Activated CD8-positive, alpha-beta memory T cell treated with anti-CD3 and anti-CD28 coated beads, Interleukin-2, amount 10 ng/mL, durations not matched to agents 7 days and 5 days (primary cell): Measurements from ENCODE around the gene CELSR1. TPM values are rescaled to one million over a fixed set of nuclear protein-coding genes. Genes with fewer than 3 reads are reported as not detected.
A peak's percentile ranks its signal among the peaks of the same experiment; 100 is the strongest.

Experiments used
- ATAC-seq: fragments of 150-1000 bp; cut with Tn5 transposase; one replicate; pipeline ENCODE4 v1.10.0; 2021; ENCODE audit warnings: moderate library complexity
- CTCF ChIA-PET: fragments of 350-600 bp; sonication (Branson Sonifier 250); formaldehyde crosslinking; loops from one replicate; lab custom pipeline; 2021; ENCODE audit warnings: antibody characterized with exemption; lab: Charles Lee
- DNase-seq: peaks from one replicate; pipeline ENCODE4 v3.0.0-alpha.2; 2020
- H3K27ac Mint-ChIP-seq: one replicate; pipeline ENCODE4 v1.8.0; 2021; ENCODE audit warnings: mild to moderate bottlenecking, mixed read lengths
- H3K27me3 Mint-ChIP-seq: one replicate; pipeline ENCODE4 v1.8.0; 2021; ENCODE audit warnings: mixed read lengths
- H3K36me3 Mint-ChIP-seq: one replicate; pipeline ENCODE4 v1.8.0; 2021; ENCODE audit warnings: mild to moderate bottlenecking, mixed read lengths
- H3K4me1 Mint-ChIP-seq: one replicate; pipeline ENCODE4 v1.8.0; 2021; ENCODE audit warnings: mixed read lengths
- H3K4me3 Mint-ChIP-seq: one replicate; pipeline ENCODE4 v1.8.0; 2021; ENCODE audit warnings: mild to moderate bottlenecking, moderate library complexity, mixed read lengths
- H3K9me3 Mint-ChIP-seq: one replicate; pipeline ENCODE4 v1.8.0; 2022; ENCODE audit warnings: low read depth, mixed read lengths
- total RNA-seq, 2 experiments: library from RNA; stranded (reverse); gene quantifications; one replicate each; pipeline ENCODE4 v1.2.3, GENCODE V29; 2021

The CELSR1 gene
- total RNA-seq, 2 experiments from 2014 or later = 0.06 to 0.12 TPM

DNA sequence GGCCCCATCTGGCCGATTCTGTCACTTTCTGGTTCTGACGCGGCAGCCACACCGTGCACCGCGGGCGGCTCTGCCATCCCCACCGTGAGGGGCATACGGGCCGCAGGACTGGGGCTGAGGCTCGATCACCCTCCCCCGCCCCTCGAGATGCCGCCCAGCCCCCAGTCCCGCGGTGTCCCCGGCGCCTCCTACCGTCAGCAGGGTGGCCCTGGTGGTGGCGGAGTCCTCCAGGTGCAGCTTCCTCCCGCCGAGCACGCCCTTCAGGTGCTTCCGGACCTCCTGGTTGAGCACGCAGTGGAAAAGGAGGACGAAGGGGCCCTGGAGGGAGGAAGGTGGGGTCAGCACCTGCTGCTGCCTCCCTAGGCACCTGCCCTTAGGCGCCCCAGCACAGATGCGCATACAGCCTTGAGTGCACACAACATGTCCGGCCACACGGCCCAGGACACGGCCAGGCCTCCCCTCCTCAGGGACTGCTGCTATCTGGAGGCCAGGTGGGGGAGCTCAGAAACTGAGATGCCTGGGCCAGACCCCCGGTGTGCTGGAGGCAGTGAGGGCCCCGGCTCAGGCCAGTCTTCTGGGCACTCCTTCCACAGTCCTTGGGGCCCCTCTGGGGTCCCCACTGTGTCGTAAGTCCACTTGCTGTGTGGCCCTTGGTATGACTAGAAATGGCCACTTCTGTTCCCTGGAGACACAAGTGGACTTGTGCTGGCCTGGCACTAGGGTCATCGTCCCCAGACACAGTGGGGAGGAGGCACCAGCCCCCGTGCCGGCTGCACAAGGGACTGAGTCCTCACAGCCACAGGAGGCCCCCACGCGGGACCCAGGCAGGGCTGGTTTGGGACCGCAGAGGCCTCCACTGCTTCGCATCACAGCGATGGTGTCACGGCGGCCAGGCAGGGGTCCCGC lies 170.4 kb downstream of the CELSR1 start:
- DNase-seq = no peak
- Mint-ChIP-seq H3K9me3 (no peaks in the 10 kb centered on the region), H3K27ac (no peak overlapping the region), H3K4me1 (peaks cover 9% of the 10 kb centered on the region), H3K27me3 (no peaks in the 10 kb centered on the region), H3K36me3 (no peaks in the 10 kb centered on the region), H3K4me3 (no peak overlapping the region)
- CTCF ChIA-PET = interaction anchor here (0.6 to 3.6 kb wide), 40 partner anchors 9 to 511 kb away, joined by 3 to 69 read pairs (median 4); partner anchors contain the start of gene TRMU
- no peak for ATAC-seq

DNA sequence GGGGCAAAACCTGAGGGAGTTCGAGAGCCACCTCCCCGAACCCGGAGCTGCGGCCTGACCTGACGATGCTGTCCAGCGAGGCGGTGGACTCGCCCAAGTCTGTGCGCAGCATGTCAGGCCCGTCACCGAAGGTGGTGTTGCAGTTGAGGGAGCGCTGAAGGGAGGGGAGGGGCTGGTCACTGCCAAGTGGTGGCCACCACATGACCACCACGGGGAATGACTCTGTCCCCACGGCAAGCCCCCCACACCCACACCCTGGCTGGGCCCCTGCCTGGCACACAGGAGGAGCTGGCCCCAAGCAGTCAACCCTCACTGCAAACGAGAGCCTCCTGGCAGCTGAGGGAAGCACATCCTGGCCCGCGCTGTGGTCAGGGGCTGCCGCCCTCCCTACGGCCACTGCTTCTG lies 171.1 kb downstream of the CELSR1 start:
- no peaks in the 10 kb centered on the region for H3K27me3 Mint-ChIP-seq
- H3K27ac Mint-ChIP-seq = no peak overlapping the region
- H3K9me3 Mint-ChIP-seq = no peaks in the 10 kb centered on the region
- CTCF ChIA-PET = interaction anchor here (3.6 kb wide), 1 partner anchor 175 kb away, joined by 69 read pairs; no protein-coding TSS in a partner anchor
- ATAC-seq (no peak), DNase-seq (no peak)
- H3K4me3 Mint-ChIP-seq = no peak overlapping the region
- H3K4me1 Mint-ChIP-seq = peaks cover 6% of the 10 kb centered on the region
- H3K36me3 Mint-ChIP-seq = no peaks in the 10 kb centered on the region

DNA sequence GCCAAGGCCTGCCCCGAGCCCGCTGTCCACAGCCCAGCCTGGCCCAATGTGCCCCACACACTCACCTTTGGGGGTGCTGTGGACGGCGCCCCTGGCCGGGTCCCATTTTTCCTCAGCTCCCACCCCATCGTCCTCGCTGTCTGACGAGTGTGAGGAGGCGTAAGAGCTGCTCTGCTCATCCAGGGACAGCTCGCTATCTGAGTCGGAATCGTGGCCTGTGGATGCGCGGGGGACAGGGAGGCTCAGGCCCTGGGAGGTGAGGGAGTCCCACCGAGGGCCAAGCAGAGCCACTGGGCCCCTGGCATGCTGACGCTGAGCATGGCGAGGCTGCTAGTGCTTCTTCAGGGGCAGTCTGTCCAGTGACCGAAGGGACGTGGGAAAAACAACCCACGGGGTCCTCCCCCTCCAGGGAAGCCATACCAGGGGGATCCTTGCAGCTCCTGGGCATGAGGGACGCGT lies 172.2 kb downstream of the CELSR1 start:
- no peaks in the 10 kb centered on the region for H3K9me3 Mint-ChIP-seq
- H3K27me3 Mint-ChIP-seq = no peaks in the 10 kb centered on the region
- no peak overlapping the region for H3K4me3 Mint-ChIP-seq
- H3K4me1 Mint-ChIP-seq = peaks cover 3% of the 10 kb centered on the region
- ATAC-seq (no peak), DNase-seq (no peak)
- H3K27ac Mint-ChIP-seq = no peak overlapping the region
- CTCF ChIA-PET = no interaction called here
- H3K36me3 Mint-ChIP-seq = no peaks in the 10 kb centered on the region

DNA sequence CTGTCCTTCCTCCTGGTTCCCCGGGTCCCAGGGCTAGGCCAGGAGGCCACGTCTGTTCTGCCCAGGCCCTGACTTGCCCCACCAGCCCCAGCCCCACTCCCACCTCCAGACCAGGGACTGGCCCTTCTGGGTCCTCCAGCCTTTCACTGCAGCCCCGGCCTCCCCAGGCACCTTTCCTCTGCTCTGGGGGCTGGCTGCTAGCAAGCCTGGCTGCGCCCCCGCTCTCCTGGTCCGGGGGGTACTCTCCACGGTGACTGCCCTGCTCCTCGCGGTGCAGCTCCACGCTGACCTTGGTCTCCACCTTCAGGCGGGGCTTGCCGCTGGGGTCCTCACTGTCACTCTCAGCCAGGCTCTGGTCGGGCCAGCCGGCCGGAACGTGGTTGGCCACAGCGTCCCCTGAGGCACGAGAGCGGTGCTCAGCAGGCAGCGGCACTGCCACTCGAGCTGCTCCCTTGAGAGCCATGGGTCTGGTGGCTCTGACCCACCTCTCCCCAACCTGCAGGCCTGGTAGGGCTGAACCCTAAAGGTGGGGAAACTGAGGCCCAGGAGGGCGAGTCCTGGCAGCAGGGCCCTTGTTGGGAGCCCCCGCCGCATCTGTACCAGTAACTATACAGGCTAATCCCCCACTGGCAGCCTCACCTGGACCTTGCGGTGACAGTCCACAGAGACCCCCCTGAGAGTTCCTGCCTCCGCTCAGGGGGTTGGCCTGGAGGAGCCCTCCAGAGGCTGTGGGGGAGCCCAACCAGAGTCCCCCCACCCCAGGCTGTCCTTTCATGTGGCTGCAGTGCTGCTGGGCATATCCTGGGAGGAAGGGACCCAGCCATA lies 172.9 kb downstream of the CELSR1 start:
- Mint-ChIP-seq H3K27me3 (no peaks in the 10 kb centered on the region), H3K36me3 (no peaks in the 10 kb centered on the region), H3K4me3 (no peak overlapping the region), H3K27ac (no peak overlapping the region), H3K4me1 (no peaks in the 10 kb centered on the region), H3K9me3 (no peaks in the 10 kb centered on the region)
- no peak for DNase-seq
- ATAC-seq = no peak
- CTCF ChIA-PET = no interaction called here

DNA sequence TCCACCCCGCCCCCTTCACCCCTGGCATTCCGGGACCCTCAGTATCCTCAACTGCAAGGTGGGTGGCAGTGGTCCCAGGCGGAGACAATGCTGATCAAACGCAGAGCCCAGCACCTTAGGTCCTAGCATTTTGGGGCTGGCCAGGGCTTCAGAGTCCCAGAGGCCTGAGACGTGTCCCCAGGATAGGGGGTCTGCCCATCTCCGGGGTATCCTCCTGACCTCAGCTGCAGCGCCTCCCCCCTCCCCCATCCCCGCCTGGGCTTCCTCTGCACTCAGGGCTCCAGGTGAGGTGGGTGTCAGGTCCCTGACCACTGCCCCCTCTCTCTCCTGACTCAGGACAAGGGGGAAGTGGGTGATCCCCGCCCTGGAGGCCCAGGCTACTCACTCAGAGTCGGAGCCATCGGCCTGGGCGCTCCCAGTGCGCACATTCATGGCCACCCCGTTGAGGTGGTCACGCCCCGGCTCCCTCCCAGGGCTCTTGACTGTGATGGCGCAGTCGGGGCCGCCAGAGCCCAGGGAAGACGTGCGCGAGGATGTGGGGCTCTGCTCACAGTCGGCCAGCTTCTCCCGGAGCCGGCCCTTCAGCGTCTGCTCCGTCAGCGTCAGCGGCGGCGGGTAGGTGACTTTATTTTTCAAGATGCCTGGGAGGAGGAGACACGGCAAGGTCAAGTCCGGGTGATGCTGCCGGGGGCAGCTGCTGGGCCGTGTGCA lies 173.7 kb downstream of the CELSR1 start:
- no peak overlapping the region for H3K27ac Mint-ChIP-seq
- ATAC-seq (no peak), DNase-seq (no peak)
- H3K27me3 Mint-ChIP-seq = no peaks in the 10 kb centered on the region
- H3K9me3 Mint-ChIP-seq = no peaks in the 10 kb centered on the region
- H3K4me3 Mint-ChIP-seq = no peak overlapping the region
- H3K36me3 Mint-ChIP-seq = no peaks in the 10 kb centered on the region
- CTCF ChIA-PET = no interaction called here
- no peaks in the 10 kb centered on the region for H3K4me1 Mint-ChIP-seq

DNA sequence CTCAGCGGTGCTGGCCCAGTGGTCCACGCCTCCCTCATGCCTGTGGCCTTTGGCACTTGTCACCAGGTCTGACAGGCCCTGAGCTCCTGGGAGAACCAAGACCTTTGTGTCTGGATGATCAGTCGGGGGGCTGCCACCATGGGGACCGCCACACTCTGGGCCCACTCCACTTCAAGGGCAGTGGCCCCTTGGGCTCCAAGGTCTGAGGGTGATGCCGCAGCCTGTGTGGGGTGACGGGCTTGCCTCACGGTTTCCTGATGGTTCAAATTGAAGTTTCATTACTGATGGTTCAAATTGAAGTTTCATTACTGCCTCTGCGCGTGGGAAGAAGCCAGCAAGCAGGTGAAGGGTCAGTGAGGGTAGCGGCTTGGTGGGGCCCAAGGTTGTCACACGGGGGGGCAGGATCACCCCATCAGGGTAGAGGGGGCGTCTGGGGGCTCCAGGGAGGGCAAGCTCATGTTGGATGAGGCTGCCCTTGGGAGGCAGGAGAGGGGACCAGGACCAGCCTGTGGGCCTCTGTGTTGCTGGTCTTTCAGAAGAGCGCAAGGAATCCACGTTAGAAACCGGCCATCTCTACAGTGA lies 174.4 kb downstream of the CELSR1 start:
- H3K9me3 Mint-ChIP-seq = no peaks in the 10 kb centered on the region
- no peak for ATAC-seq

DNA sequence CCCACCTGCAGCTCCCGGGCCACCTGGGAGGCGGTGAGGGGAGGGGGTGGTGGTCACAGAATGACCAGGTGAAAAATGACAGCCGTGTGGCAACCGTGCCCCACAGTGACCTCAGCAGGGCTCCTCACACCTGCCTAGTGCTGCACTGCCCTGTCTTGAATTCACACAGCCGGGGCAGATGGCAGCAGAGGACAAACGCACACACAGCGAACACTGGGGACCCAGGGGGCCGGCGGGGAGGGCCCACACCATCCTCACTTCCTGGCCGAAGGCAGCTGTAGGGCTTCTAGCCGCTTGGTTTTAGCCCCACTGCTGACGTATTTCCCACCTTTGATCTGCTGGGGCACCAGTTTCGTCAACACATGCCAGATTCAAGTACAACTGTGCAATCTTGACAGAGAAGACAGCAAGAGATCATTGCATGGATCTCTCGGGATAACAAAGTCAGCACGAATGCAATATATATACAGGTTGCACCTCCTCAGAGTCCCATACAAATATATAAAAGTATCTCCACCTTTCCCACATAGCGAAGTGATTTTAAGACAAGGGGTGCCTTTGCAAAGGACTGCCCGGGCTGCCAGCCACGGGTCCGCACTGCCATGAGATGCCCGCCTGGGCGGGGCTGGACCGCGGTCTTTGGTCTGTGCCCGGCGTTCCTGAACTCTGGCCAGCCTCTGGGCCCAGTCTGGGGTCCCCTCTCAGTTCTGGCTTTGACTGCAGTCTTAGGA lies 175.1 kb downstream of the CELSR1 start:
- Mint-ChIP-seq H3K4me3 (no peak overlapping the region), H3K4me1 (no peaks in the 10 kb centered on the region), H3K27ac (no peak overlapping the region), H3K9me3 (no peaks in the 10 kb centered on the region), H3K27me3 (no peaks in the 10 kb centered on the region), H3K36me3 (no peaks in the 10 kb centered on the region)
- CTCF ChIA-PET = no interaction called here
- no peak for DNase-seq
- no peak for ATAC-seq

More for the DNA sequence above, 174.4 kb downstream of the CELSR1 start:
- H3K36me3 Mint-ChIP-seq = no peaks in the 10 kb centered on the region
- CTCF ChIA-PET = no interaction called here
- H3K4me1 Mint-ChIP-seq = no peaks in the 10 kb centered on the region
- no peak overlapping the region for H3K27ac Mint-ChIP-seq
- no peak for DNase-seq
- no peak overlapping the region for H3K4me3 Mint-ChIP-seq
- H3K27me3 Mint-ChIP-seq = no peaks in the 10 kb centered on the region

DNA sequence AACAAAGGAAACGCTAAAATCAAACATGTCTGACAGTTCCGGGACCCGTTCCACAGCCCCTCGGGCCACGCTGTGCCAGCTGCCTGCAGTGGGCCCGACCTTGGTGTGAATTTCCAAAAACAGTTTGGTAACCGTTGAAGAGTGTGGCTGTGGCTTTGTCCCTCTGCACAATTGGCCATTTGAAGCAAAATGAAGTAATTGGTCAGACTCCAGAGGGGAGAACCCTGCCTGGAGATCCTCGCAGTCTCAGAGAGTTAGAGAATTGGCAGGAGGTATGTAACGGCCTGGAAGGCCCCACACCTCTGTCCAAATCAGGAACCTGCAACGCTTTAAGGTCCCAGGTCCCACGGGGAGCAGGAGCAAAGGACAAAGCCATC lies 175.6 kb downstream of the CELSR1 start:
- DNase-seq = no peak
- Mint-ChIP-seq H3K4me3 (no peak overlapping the region), H3K36me3 (no peaks in the 10 kb centered on the region), H3K27ac (no peak overlapping the region), H3K9me3 (no peaks in the 10 kb centered on the region), H3K4me1 (no peaks in the 10 kb centered on the region), H3K27me3 (no peaks in the 10 kb centered on the region)
- ATAC-seq = no peak
- CTCF ChIA-PET = no interaction called here

DNA sequence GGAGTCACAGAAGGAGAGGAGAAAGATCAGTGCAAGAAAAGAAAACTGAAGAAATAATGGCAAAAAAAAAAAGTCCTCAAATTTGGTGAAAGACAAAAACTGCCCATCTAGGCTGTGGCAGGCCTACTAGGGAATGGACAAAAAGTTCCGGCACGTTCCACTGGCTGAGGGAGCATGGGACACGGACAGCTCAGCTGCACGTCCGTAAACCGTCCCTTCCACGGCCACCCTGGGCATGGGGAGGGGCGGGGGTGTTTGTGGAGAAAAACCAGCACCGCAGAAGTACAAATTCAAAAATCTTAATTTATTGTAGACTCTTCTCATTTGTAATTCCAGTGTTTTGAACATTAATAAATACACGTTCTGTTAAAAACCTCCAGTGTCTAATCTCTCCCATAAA lies 176.5 kb downstream of the CELSR1 start:
- DNase-seq (no peak), ATAC-seq (no peak)
- CTCF ChIA-PET = no interaction called here
- Mint-ChIP-seq H3K4me1 (no peaks in the 10 kb centered on the region), H3K27me3 (no peaks in the 10 kb centered on the region), H3K27ac (no peak overlapping the region), H3K9me3 (no peaks in the 10 kb centered on the region), H3K4me3 (no peak overlapping the region), H3K36me3 (no peaks in the 10 kb centered on the region)

DNA sequence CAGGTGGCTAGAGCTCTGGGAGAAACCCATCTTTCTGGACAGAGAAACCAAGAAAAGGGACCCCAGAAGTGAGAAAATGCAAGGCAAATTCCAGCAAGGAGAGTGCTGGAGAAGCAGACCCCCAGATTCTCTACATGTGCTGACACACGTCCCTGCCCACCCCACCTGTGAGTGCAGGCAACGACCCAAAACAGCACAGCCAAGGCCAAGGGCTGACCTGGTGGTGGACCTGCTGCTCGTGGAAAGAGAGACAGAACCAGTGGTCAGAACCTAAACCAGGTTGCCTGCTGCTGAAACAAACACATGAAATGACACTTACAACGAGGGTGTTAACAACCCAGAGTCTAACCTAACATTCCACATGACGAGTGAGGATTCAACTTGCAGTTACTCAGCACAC lies 177.3 kb downstream of the CELSR1 start:
- no peaks in the 10 kb centered on the region for H3K9me3 Mint-ChIP-seq
- DNase-seq = no peak
- CTCF ChIA-PET = no interaction called here
- H3K27me3 Mint-ChIP-seq = no peaks in the 10 kb centered on the region
- no peaks in the 10 kb centered on the region for H3K4me1 Mint-ChIP-seq
- H3K36me3 Mint-ChIP-seq = no peaks in the 10 kb centered on the region
- H3K4me3 Mint-ChIP-seq = no peak overlapping the region
- no peak overlapping the region for H3K27ac Mint-ChIP-seq
- no peak for ATAC-seq

DNA sequence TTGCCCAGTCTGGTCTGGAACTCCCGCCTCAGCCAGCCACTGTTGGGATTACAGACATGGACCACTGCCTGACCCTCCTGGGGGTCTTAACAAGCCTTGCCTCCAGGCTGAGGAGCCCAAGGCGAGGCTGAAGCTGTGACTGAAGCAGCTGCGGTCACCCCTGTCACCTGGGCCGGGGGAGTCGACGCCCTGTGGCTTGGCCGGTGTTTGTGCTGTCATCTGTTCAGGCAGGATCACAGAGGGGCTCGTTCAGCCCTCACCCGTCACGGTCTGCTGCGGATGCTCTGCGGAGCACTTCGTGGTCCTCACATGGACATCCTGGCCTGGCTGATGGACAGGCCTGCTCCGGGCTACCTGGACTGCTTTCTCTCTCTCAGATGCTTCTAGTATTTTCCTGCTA lies 178.1 kb downstream of the CELSR1 start:
- no peaks in the 10 kb centered on the region for H3K36me3 Mint-ChIP-seq
- H3K9me3 Mint-ChIP-seq = no peaks in the 10 kb centered on the region
- ATAC-seq (no peak), DNase-seq (no peak)
- H3K27ac Mint-ChIP-seq = no peak overlapping the region
- H3K4me1 Mint-ChIP-seq = no peaks in the 10 kb centered on the region
- no peaks in the 10 kb centered on the region for H3K27me3 Mint-ChIP-seq
- H3K4me3 Mint-ChIP-seq = no peak overlapping the region
- CTCF ChIA-PET = no interaction called here

DNA sequence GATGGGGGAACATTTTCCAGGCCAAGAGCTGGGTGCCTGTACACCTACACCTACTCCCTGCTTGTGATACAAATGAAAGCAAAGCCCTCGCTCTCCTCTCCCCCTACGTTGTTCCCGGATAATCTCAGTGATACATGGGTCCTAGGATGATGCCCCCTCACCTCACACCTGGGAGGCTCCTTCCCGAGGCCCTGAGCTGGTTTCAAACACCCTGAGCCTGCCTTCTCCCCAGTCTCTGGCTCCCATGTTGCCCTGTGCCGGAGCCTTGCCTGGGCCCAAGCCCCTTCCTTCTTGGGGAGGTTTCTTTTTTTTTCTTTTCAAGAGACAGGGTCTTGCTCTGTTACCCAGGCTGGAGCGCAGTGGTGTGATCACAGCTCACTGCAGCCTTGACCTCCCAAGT lies 178.7 kb downstream of the CELSR1 start:
- DNase-seq (no peak), ATAC-seq (no peak)
- no peak overlapping the region for H3K4me3 Mint-ChIP-seq
- H3K4me1 Mint-ChIP-seq = no peaks in the 10 kb centered on the region
- no peaks in the 10 kb centered on the region for H3K36me3 Mint-ChIP-seq
- no peaks in the 10 kb centered on the region for H3K9me3 Mint-ChIP-seq
- H3K27me3 Mint-ChIP-seq = no peaks in the 10 kb centered on the region
- CTCF ChIA-PET = interaction anchor here (1.0 kb wide), 1 partner anchor 9 kb away, joined by 3 read pairs; no protein-coding TSS in a partner anchor
- H3K27ac Mint-ChIP-seq = peak overlapping the region; percentile 59
